Naive thymus-derived CD8-positive, alpha-beta T cell (primary cell): ENCODE data around the gene U2AF2. TPM values are rescaled to one million over a fixed set of nuclear protein-coding genes. Genes with fewer than 3 reads are reported as not detected.

Source experiments
- ATAC-seq, 2 donors: fragments of 150-1000 bp; cut with Tn5 transposase in 1 of 2; sonication (Bioruptor Pico), chemical (Tn5 transposase) in 1 of 2; 1 replicate in 1 of 2; 2 replicates in 1 of 2; pipeline ENCODE4 v1.10.0; 2021; ENCODE audit warnings: mild to moderate bottlenecking in 2 of 2, moderate library complexity in 2 of 2
- POLR2A ChIA-PET: fragments of 350-600 bp; sonication (Branson Sonifier 250); formaldehyde crosslinking; loops from one replicate; lab custom pipeline; 2021; ENCODE audit warnings: antibody characterized with exemption; lab: Charles Lee
- DNase-seq, 10 donors: peaks; one replicate each; pipeline versions ENCODE4 v3.0.0 to v3.0.0-alpha.2; 2020 to 2022
- H3K27ac Mint-ChIP-seq, 10 donors: one replicate each; pipeline ENCODE4 v1.8.0; 2020 to 2022; ENCODE audit warnings: mild to moderate bottlenecking in 10 of 10, mixed read lengths in 10 of 10, moderate library complexity in 4 of 10, inconsistent platforms in 1 of 10
- H3K27me3 Mint-ChIP-seq, 5 donors: one replicate each; pipeline ENCODE4 v1.8.0; 2021 to 2022; ENCODE audit warnings: mixed read lengths in 5 of 5
- H3K36me3 Mint-ChIP-seq, 3 donors: one replicate each; pipeline ENCODE4 v1.8.0; 2020 to 2022; ENCODE audit warnings: mixed read lengths in 3 of 3, mild to moderate bottlenecking in 2 of 3, inconsistent platforms in 1 of 3
- H3K4me1 Mint-ChIP-seq, 4 donors: one replicate each; pipeline ENCODE4 v1.8.0; 2021 to 2022; ENCODE audit warnings: mixed read lengths in 4 of 4
- H3K4me3 Mint-ChIP-seq, 10 donors: one replicate each; pipeline ENCODE4 v1.8.0; 2020 to 2022; ENCODE audit warnings: mild to moderate bottlenecking in 10 of 10, mixed read lengths in 10 of 10, moderate library complexity in 6 of 10, inconsistent platforms in 1 of 10
- H3K9me3 Mint-ChIP-seq, 9 donors: one replicate each; pipeline ENCODE4 v1.8.0; 2020 to 2022; ENCODE audit warnings: mixed read lengths in 9 of 9, mild to moderate bottlenecking in 3 of 9, inconsistent platforms in 1 of 9, moderate library complexity in 1 of 9
- polyA plus RNA-seq, 3 donors: library from polyadenylated mRNA; unstranded; fragments of 300-500 nt; fragmentation: Illumina TruSeq; gene quantifications; one replicate each; pipeline ENCODE4 v1.2.3, GENCODE V29; 2021
- total RNA-seq, 8 experiments: library from RNA in 2 of 8; stranded (reverse) in 2 of 8; gene quantifications; one replicate each; pipeline ENCODE4 v1.2.3 and lab custom pipeline; 2021 to 2026

Gene U2AF2
- total and polyA plus RNA-seq, 5 experiments from 2014 or later = 6.6 to 289 (median 10.6) TPM

DNA sequence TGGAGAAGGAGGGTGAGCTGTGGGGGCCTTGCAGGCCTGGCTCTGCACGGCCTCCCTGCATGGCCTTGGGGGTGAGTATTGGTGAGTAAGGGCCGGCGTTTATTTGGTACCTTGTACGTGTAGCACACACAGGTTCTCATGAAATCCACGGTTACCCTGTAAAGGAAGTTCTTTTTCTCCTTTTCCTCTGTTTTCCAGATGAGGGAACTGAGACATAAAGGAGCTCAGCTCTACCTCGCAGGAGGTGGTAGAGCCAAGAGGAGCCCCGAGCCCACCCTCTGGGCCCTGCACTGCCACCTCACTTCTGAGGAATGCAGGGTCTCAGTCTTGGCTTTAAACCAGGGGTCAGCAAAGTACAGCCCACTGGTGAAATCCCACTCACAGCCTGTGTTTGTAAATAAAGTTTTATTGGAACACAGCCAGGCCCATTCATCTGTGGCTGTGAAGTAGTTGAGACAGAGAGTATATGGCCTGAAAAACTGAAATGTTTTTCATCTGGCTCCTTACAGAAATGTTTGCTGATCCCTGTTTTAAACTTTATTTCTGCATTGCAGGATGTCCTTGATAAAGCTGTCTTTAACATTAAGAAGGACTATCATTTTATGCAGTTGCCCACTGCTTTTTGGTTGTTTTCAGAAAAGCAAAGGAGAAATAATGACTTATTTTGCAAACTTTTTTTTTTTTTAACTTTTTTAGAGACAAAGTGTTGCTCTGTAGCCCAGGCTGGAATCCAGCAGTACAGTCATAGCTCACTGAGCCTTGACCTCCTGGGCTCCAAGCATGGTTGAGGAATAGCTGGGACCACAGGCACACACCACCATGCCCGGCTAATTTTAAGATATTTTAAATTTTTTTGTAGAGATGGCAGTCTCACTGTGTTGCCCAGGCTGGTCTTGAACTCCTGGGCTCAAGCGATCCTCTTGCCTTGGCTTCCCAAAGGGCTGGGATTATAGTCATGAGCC lies 26.6 kb downstream of the U2AF2 start:
- Mint-ChIP-seq H3K9me3 (no peaks in the 10 kb centered on the region), H3K27ac (no peak overlapping the region), H3K36me3 (peaks cover 0 to 63% (median 5%) of the 10 kb centered on the region in 3 donors), H3K4me1 (peaks cover 28 to 65% (median 56%) of the 10 kb centered on the region in 4 donors), H3K4me3 (peak overlapping the region in 1 of 10 donors; percentile 20), H3K27me3 (no peaks in the 10 kb centered on the region)
- ATAC-seq = no peak
- no peak for DNase-seq
- POLR2A ChIA-PET = interaction anchor here (0.7 kb wide), 1 partner anchor 23 kb away, joined by 3 read pairs; no protein-coding TSS in a partner anchor

DNA sequence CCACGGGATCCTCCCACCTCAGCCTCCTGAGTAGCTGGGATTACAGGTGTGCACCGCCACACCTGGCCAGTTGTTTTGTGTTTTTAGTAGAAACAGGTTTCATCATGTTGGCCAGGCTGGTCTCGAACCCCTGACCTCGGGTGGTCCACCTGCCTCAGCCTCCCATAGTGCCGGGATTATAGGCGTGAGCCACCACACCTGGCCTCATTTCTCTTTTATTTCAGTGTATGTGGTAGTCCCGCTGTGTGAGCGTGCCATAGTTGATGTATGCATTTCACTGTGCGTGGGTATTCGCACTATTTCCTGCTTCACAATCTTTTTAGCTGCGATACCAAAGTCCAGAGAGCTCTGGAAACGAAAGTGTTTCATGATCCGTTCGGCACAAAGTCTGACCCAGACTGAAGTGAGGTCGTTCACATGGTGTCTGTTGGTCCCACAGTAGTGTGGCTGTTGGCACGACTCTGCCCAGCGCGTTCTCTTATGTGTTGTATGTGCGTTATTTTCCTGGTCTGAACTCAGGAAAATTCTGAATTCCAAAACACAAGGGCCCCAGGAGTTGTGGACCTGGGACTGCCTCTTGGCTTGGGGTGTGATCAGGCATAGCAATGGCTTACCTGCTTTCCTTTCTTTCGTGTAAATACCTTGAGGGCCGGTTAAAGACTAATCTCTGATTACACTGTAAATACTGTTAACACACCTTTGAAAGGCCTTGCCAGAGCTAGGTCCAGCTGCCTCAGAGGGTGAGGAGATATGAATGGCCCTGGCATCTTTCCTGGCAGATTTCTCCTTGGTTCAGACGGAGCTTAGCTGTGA lies 28.8 kb downstream of the U2AF2 start:
- Mint-ChIP-seq H3K4me3 (no peak overlapping the region), H3K36me3 (peaks cover 0 to 56% (median 3%) of the 10 kb centered on the region in 3 donors)
- POLR2A ChIA-PET = no interaction called here

DNA sequence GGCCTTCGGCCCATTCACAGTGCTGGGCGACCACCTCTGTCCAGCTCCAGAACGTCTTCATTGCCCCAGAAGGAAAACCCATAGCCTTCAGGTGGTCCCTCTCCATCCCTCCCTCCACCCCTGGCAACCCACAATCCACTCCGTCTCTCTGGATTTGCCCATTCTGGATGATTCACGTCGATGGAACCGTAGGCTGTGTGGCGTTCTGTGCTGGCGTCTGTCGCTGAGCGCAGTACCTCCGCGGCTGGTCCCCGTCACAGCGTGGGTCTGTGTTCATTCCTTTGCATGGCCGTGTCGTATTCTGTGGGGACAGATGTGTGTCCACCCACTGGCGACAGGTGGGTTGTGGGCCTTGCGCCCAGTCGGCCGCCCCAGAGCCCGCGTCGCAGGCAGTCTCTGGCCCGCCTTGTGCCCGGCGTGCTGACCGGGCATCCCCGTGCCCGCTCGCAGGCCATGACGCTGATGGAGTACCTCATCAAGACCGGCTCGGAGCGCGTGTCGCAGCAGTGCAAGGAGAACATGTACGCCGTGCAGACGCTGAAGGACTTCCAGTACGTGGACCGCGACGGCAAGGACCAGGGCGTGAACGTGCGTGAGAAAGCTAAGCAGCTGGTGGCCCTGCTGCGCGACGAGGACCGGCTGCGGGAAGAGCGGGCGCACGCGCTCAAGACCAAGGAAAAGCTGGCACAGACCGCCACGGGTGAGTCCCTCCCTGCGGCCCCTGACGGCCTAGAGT lies 30.3 kb downstream of the U2AF2 start:
- peaks cover 10 to 44% (median 20%) of the 10 kb centered on the region in 4 donors for H3K4me1 Mint-ChIP-seq
- H3K27me3 Mint-ChIP-seq = no peaks in the 10 kb centered on the region
- no peaks in the 10 kb centered on the region for H3K9me3 Mint-ChIP-seq
- H3K4me3 Mint-ChIP-seq = no peak overlapping the region
- H3K36me3 Mint-ChIP-seq = peaks cover 0 to 54% (median 3%) of the 10 kb centered on the region in 3 donors
- H3K27ac Mint-ChIP-seq = peak overlapping the region in 1 of 10 donors; percentile 15
- no peak for ATAC-seq
- DNase-seq = peak in 1 of 10 donors; percentile 58
- POLR2A ChIA-PET = no interaction called here

More for the DNA sequence above, 28.8 kb downstream of the U2AF2 start:
- Mint-ChIP-seq H3K4me1 (peaks cover 14 to 52% (median 35%) of the 10 kb centered on the region in 4 donors), H3K27ac (peak overlapping the region in 1 of 10 donors; percentile 24), H3K27me3 (no peaks in the 10 kb centered on the region), H3K9me3 (no peaks in the 10 kb centered on the region)
- ATAC-seq = no peak
- no peak for DNase-seq

DNA sequence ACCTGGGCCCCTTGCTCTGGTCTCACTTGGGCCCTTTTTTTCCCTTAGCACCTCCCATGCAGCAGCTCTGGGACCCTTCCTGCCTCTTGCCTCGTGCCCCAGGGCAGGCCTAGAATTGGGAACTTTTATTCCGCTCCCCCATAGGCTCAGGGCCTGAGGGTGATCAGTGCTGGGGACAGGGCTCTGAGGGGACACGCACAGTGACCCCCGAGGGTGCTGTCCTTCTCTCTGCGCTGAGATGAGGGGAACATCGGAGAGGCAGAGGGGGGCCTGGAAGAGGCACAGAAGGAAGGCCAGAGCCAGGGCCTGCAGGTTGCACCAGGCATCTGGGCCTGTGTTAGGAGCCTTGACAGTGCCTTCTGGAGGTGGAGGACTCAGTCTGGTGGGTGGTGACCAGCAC lies 30.9 kb downstream of the U2AF2 start:
- Mint-ChIP-seq H3K27ac (no peak overlapping the region), H3K27me3 (no peaks in the 10 kb centered on the region), H3K4me1 (peaks cover 8 to 38% (median 16%) of the 10 kb centered on the region in 4 donors), H3K9me3 (no peaks in the 10 kb centered on the region), H3K4me3 (no peak overlapping the region), H3K36me3 (peaks cover 0 to 52% (median 3%) of the 10 kb centered on the region in 3 donors)
- POLR2A ChIA-PET = no interaction called here
- peak in 1 of 10 donors; percentile 40 for DNase-seq
- no peak for ATAC-seq

DNA sequence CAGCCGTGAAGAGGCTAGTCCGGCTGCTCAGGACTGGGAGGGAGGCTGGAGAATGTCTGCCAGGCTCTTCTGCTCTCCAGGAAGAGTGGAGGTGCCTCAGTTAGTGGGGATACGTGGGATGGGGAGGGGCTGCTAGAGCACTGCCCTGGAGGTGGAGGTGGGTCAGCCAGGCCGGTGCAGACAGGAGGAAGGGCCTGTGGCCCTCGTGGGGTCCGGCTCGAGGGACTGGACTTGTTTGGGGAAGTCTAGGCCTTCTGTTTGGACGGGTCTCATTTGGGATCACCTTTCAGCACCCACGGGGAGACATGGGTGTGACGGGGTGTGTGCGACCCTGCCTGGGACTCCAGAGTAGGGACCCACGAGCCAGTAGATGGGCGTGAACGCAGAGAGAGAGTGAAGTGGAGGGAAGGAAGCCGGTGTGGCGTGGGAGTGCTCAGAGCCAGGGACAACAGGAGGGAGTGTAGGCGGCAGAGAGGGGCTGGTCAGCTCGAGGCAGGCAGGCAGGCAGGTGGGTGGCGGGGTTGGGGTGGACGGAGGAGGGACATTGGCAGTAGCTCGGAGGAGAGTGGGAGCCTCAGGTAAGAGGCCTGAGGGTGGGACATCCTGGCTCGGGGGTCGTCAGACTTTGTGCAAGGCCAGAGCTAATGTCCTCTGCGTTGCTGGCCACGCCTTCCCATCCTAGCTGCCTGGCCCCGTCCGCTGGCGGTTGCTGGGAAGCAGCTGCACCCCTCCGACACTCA lies 31.6 kb downstream of the U2AF2 start:
- no peaks in the 10 kb centered on the region for H3K27me3 Mint-ChIP-seq
- peak overlapping the region in 2 of 10 donors; percentile 55 to 80 for H3K27ac Mint-ChIP-seq
- H3K4me3 Mint-ChIP-seq = peak overlapping the region in 1 of 10 donors; percentile 65
- H3K9me3 Mint-ChIP-seq = no peaks in the 10 kb centered on the region
- DNase-seq (peak in 1 of 10 donors; percentile 10), ATAC-seq (no peak)
- peaks cover 7 to 33% (median 14%) of the 10 kb centered on the region in 4 donors for H3K4me1 Mint-ChIP-seq
- peaks cover 0 to 48% (median 3%) of the 10 kb centered on the region in 3 donors for H3K36me3 Mint-ChIP-seq
- POLR2A ChIA-PET = interaction anchor here (1.0 kb wide), 1 partner anchor 10 kb away, joined by 3 read pairs; no protein-coding TSS in a partner anchor

DNA sequence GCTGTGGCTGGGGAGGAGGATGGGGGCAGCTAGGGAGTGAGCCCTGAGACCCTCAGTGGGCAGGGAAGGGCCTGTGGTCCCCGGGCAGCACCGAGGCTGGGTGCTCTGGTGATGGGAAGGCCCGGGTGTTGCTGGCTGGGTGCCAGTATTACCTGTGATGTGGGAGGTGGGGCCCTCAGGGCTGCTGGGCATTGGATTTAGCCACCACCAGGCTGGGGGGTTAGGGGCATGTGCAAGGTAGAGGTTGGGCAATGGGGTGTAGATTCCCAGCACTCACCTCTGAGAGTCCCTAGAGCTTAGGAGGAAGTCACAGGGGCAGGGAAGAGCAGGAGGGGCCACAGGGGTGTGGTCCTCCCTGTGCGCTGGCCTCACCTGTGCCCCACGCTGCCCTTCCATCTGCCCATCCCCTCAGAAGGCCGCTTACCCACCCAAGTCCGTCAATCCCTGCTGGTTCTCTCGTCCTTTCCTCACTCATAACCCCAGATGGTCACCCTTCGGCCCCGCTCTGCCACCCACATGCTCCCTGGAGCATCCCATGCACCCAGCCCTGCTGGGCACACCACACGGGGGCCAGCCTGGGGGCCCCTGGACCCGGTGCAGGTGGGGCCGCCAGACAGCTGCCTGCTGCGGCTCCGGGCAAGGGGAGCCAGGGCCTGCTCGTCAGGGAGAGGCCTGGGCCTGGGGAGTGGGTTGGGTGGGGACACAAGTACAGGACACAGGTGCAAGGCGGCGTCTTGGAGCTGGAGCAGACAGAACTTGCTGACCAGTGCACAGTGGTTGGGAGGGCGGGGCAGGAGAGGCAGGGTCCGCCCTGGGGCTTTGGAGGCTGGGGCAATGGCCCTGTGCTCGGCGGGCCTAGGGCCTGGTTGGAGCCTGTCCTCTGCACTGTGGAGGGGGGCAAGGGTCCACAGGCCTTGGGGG lies 32.7 kb downstream of the U2AF2 start:
- Mint-ChIP-seq H3K4me3 (no peak overlapping the region), H3K27ac (peak overlapping the region in 1 of 10 donors; percentile 19), H3K27me3 (no peaks in the 10 kb centered on the region), H3K36me3 (peaks cover 0 to 45% (median 3%) of the 10 kb centered on the region in 3 donors), H3K9me3 (no peaks in the 10 kb centered on the region), H3K4me1 (peaks cover 7 to 31% (median 13%) of the 10 kb centered on the region in 4 donors)
- POLR2A ChIA-PET = interaction anchor here (1.0 kb wide), 1 partner anchor 11 kb away, joined by 3 read pairs; no protein-coding TSS in a partner anchor
- DNase-seq (peak in 1 of 10 donors; percentile 24), ATAC-seq (no peak)

DNA sequence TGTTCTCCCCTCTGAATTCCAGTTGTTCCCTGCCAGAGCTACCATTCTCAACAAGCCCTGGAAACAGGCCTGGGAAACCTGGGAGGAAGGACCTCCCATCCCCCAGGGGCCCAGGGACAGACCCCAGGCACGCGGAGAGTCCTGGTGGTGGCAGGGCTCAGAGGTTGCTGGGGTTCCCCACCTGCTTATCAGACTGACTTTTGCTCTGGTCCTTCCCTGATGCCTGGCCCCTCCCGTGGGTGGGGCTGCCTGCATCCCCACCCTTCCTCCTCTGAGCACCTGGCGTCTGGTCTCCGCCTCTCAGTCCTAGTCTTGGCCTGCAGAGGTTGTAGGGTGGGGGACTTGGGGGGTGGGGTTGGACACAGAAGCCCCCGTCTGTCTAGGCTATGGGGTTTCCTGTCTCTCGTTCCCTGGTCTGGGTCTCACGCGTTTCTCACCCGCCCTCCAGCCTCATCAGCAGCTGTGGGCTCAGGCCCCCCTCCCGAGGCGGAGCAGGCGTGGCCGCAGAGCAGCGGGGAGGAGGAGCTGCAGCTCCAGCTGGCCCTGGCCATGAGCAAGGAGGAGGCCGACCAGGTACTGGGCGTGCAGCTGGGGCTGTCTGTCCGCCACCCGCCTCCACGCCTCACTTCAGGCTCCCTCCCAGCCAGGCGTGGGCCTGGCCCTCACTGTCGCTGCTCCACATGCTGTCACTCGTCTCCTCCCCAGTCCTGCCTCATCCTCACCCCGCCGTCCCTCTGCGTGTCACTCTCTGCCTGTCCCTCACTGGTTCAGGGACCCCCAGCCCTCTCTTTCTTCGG lies 33.8 kb downstream of the U2AF2 start:
- DNase-seq (peak in 1 of 10 donors; percentile 56), ATAC-seq (no peak)
- Mint-ChIP-seq H3K9me3 (no peaks in the 10 kb centered on the region), H3K4me3 (no peak overlapping the region), H3K36me3 (peaks cover 0 to 48% (median 2%) of the 10 kb centered on the region in 3 donors), H3K27ac (peak overlapping the region in 3 of 10 donors; percentile 33 to 81 (median 41)), H3K27me3 (no peaks in the 10 kb centered on the region), H3K4me1 (peaks cover 7 to 27% (median 12%) of the 10 kb centered on the region in 4 donors)
- POLR2A ChIA-PET = no interaction called here

DNA sequence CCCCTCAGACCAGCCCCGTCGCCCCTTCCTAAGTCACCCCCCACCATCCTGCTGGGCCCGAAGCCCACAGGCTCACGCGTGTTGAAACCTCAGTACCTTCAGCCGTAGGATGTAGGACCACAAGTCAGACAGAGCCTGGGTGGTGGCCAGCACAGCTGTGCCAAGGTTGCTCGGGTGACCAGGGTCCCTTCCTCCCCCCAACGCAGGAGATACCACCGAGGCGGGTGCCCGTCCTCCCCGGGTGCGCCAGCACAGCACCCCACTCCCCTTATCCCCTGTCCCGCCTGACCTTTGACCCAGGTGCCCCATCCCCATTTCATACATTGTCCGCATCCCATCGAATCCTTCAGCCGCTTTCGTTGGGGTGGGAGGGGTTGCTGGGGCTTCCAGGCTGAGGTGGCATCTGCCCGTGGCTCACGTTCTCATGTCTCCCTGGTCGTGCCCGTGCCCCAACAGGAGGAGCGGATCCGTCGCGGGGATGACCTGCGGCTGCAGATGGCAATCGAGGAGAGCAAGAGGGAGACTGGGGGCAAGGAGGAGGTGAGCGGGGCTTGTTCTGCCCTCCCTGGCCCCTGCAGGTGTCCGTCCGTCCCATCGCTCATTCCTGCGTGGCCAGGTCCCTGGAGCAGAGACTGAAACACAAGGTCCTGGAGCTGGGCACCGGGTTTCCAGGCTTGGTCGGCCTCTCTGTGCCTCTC lies 34.7 kb downstream of the U2AF2 start:
- Mint-ChIP-seq H3K4me1 (peaks cover 7 to 23% (median 9%) of the 10 kb centered on the region in 4 donors), H3K27me3 (no peaks in the 10 kb centered on the region), H3K27ac (no peak overlapping the region), H3K36me3 (peaks cover 0 to 52% (median 0%) of the 10 kb centered on the region in 3 donors), H3K4me3 (no peak overlapping the region), H3K9me3 (no peaks in the 10 kb centered on the region)
- DNase-seq (peak in 1 of 10 donors; percentile 58), ATAC-seq (no peak)
- POLR2A ChIA-PET = no interaction called here

DNA sequence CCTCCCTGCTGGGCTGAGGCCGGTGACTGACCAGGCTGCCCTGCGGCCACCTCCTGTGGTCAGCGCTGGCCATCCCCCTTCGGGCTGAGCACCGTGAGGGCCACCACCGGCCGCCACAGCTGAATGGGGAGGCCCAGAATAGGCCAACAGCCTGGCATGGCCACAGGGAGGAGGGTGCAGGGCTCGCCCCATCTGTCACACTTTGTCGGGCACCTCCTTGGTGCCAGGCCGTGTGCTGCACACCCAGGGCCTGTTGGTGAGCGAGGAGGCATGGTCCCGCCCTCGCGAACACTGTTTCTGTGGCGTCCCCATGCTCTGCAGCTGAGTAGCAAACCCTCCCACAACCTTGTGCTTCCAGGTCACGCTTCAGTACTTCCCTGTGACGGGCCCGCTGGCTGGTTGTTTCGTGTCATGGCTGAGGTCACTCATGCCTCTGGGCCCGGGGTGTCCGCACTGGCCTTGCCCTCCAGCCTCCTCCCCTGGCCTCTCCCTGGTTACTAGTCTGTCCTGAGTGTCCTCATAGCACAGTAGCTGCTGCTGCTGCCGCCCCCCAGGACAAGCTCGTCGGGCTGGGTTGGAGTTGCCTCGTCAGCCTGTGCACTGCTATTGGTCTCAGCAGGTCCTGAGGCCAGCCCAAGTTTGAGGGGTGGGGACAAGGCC lies 35.4 kb downstream of the U2AF2 start:
- POLR2A ChIA-PET = no interaction called here
- ATAC-seq (no peak), DNase-seq (peak in 1 of 10 donors; percentile 52)
- H3K9me3 Mint-ChIP-seq = no peaks in the 10 kb centered on the region
- H3K36me3 Mint-ChIP-seq = peaks cover 0 to 54% (median 0%) of the 10 kb centered on the region in 3 donors
- no peaks in the 10 kb centered on the region for H3K27me3 Mint-ChIP-seq
- H3K27ac Mint-ChIP-seq = no peak overlapping the region
- H3K4me3 Mint-ChIP-seq = no peak overlapping the region
- H3K4me1 Mint-ChIP-seq = peaks cover 6 to 19% (median 9%) of the 10 kb centered on the region in 4 donors
